GOT3 (cell line): Measurements from ENCODE around the gene FTO.

Experiments used
- DNase-seq: peaks from one replicate; lab custom pipeline; 2025; ENCODE audit warnings: mixed read lengths; lab: John Stamatoyannopoulos, UW

The FTO gene

GRCh38 chr16:54086791-54087190 is 382.8 kb downstream of the FTO start:
- DNase-seq: no peak

GRCh38 chr16:54090602-54091001 is 386.6 kb downstream of the FTO start:
- no peak for DNase-seq

DNA sequence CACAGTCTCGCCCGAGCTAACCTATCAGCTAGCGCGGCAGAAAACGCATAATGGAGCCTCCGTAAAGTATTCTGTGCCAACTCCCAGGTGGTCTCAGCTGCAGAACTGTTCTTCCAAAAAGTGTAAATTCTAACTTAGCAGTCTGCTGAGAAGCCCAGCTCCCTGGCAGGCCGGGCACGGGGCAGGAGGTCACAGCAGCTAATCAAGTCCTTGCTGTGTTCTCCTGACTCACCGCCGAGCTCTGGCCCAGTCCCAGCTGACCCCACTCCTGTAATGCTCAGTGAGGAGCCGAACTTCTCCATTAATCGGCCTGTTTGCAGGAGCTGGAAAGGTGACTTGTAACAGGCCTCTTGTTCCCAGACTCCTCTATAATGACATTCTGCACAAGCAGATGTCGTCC is 389.3 kb downstream of the FTO start:
- DNase-seq: no peak

- no peak for DNase-seq
Observed at GRCh38 chr16:54094641-54095040, 390.7 kb downstream of the FTO start.

GRCh38 chr16:54096607-54097006 is 392.7 kb downstream of the FTO start:
- no peak for DNase-seq

GRCh38 chr16:54097774-54098173 is 393.8 kb downstream of the FTO start:
- no peak for DNase-seq

DNA sequence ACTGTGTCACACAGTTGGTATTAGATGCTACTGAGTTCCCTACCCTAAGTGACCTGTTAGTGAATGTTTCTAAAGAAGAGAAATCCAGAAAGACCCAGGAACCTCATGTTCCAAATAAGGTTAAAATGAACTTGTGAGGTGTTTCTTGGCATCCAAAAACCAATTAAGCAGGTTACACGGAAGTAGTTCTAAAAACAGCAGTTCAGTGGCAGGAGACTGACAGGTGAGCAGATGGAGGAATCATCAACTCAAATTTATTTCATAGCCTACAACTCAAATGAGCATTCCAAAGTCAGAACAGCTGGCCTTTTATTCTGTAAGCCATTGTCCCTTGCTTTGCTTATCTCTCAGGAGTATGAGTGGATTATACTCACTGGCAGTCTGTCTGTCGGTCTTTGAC is 394.3 kb downstream of the FTO start:
- DNase-seq: no peak

- DNase-seq: no peak
Observed at GRCh38 chr16:54099627-54100026, 395.7 kb downstream of the FTO start.

DNA sequence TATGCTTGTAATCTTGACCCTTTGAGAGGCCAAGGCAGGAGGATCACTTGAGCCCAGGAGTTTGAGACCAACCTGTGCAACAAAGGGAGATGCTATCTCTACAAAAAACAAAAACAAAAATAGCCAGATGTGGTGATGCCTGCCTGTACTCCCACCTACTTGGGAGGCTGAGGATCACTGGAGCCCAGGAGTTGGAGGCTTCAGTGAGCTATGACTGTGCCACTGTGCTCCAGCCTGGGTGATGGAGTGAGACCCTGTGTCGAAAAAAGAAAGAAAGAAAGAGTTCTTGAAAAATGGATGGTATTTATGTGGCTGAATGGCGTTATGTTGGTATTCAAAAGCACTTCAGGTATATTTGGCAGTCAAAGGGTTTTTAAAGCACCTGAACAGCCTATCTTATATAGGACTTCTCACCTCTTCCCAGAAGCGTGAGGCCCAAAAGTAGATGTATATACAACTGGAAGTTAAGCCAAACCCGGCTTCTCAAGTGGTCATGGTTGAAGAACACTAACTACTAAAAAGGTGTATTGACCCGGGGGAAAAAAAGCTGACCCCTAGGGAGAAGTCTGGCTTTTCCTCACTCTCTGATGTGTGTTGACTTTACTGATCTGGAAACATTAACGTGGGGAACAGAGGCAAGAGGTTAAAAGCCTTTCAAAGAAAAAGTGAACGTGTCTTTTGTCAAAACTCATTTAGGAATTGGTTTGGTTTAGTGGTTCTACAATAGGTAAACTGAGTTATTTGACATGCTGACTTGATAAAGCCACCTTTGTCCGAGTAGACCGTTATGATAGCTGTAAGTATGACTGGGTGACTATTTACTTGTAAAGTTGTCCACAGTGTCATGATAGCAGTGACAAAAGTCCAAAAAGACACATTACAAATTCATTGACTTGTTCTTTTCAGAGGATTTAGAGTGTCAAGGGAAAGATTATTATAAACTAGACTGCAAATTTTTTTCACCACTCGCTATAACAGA is 399.2 kb downstream of the FTO start:
- DNase-seq: no peak

DNA sequence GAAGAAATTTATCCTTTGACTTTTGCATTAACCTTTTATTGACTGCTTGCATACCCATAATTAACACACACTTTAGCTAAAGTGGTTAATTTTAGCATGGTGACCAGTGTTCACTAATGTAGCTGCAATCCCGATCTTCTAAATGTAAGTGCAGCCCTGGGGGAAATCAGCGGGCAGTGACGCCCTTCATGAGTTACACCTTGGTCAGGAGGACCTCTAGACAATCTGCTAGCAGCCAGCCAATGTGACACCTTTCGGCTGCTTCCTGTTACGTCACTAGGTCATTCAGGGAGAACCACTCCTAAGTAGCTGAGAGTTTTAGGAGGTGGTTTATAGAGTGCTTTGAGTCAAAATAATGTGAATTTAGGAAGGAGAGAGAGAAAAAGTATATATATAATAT is 402.1 kb downstream of the FTO start:
- DNase-seq: no peak

DNA sequence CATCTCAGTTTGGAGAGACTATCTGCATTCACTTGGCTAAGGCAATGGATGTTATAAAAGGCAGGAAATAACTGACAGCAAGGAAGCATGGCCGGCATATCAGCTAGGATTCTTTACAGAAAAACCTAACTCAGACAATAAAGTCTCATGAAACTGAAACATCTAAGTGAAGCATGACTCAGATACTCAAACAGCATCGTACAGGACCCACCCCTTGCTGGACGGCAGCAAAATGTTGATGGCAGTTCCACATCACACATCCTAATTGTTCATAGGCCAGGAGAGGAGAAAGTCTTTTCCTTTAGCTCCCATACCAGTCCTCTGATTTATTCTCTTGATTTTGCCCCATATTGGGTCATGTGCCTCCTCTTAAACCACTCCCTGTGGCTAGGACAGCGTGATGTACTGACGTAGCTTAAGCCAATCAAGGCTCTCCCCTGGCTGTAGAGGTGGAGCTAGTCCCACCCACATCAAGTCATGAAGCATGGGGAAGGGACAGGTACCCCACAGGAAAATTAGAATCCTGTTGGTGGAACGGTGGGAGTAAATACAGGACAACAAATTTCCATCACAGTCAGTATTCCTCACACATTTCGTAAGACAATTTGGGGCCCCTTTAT is 403.7 kb downstream of the FTO start:
- DNase-seq: no peak

DNA sequence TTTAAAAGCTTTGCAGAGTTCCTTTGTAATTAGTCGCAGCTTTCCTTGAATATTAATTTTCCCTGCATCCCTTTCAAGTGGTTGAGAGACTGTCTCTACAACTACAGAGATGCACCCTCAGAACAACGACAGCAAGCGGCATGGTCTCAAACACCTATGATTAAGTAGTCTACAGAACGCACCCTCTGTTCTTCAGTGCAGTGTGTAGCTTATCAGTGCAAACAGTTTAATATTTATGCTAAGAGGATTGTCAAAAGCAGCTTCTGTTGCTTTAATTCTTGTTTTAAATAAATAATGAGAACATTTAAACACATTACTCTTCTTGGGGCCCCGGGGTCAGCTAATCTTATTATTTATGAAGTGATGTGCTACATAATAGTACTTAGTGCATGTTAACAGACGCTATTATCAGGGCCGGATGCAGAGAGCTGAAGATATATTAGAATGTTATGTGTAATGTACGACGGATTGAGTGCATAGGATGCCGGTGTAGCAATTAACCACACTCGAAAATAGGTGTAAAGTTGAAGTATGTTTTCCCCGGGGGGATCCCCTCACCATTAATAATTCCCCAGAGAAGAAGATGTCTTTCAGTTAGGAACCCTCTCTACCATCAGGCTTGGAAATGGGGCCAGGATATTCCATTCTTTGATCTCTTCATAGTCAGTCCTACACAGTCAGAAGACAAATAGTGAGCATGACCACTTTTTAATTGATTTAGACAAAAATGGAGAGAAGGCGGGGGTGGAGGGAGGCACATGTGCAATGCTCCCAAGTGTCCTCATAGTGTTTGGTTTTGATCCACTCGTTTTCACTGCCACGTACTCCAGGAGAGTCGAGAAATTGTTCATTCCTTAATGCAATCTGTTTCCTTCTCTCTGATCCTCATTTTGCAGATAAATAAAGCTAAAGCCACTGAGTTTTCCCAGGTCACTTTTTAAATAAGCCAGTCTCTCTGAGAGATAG is 406.3 kb downstream of the FTO start:
- DNase-seq: no peak

DNA sequence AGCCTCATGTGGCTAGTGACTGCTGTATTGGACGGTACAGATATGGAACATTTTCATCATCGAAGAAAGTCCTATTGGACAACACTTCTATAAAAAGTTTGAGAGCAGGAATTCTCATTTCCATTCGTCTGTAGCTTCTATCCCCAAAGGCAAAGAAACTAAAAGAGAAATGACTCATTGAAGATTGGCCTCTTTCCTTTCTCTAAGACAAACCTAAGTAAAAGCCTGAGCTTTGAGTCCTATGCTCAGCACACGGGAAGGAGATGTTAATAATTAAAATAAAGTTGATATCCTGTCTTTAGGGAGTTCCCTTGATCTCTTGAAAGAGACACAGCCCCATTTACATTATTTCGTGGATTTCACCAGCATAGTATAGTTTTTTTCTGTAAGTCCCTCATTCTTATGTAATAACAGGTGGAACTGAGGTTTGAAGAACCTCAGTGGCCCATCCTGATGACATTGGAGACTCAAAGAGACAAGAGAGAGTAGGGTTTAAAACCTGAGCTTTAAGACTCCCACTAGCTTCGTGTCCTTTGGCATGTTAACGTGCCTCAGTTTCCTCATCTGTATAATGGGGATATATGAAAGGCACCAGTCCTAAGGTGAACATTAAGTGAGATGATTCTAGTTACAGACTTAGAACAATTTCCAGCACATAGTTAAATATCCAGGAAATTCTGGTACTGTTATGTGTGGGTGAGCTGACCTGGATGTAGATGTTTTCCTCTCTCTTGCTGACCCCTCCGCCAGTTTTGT is 408.7 kb downstream of the FTO start:
- no peak for DNase-seq

- no peak for DNase-seq
Observed at GRCh38 chr16:54115558-54115957, 411.6 kb downstream of the FTO start.

DNA sequence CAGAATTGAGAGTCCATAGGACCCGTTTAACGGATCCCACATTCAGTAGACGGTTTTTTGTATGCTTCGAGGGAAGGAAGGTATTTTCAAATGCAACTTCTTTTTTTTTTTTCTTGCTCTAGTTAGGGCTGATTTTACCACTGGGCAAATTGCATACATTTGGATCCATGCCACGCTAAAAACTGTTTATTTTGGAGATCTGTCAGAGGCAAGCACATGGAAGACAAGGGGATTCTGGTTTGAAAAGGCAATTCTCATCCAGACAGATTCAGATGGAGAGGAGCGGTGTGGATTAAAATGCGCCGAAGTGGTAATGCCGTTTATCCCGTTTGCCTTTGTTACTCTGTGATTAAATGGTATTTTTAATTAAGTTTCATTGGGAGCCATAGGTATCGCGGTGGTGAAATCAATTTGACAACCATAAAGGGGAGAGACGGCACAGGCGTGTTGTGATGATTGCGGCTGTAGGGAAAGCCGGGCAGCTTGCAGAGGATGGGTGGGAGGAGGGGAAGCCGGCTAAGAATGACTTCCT is 412.2 kb downstream of the FTO start:
- DNase-seq: no peak

DNA sequence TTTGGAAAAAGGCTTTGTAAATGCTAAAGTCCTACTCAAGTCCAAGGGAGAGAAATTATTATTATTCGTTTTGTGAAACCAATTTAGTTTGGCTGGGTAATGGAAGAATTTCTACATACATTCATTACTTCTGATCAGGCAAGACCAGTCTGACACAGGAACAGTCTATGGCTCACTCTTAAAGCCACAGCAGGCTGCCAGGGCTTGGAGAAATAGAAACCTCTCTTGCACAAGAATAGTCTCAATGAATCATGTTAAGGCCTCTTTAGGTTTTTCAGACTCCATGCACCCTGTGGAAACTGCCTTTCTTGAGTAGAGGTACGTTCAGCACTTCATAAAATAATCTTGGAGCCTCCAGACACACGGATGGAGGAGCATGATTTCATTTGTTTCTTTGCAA is 414.9 kb downstream of the FTO start:
- no peak for DNase-seq

DNA sequence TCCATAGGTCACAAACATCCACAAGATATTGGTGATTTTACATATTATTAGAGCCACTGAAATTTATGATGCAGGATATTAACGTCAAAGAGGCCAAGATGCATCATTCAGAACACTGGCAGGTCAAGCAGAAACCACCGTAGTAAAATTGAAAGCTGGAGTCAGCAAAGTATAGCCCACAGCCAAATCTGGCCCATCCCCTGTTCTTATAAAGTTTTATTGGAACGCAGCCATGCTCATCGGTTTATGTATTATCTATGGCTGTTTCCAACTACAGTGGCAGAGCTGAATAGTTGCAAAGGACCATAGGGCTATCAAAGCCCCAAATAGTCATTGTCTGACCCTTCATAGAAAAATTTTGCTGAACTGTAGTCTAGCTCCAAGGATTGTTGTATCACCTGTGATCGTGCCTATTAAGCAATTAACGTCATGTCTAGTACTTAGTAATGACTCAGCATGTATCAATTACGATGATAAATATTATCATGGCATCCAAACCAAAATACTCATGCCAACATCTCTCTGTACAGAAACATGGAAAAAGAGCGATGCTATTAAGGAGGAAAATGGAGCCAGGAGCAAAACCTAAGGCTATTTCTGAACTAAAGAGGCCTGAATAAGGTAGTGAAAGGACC is 417.0 kb downstream of the FTO start:
- DNase-seq: no peak

DNA sequence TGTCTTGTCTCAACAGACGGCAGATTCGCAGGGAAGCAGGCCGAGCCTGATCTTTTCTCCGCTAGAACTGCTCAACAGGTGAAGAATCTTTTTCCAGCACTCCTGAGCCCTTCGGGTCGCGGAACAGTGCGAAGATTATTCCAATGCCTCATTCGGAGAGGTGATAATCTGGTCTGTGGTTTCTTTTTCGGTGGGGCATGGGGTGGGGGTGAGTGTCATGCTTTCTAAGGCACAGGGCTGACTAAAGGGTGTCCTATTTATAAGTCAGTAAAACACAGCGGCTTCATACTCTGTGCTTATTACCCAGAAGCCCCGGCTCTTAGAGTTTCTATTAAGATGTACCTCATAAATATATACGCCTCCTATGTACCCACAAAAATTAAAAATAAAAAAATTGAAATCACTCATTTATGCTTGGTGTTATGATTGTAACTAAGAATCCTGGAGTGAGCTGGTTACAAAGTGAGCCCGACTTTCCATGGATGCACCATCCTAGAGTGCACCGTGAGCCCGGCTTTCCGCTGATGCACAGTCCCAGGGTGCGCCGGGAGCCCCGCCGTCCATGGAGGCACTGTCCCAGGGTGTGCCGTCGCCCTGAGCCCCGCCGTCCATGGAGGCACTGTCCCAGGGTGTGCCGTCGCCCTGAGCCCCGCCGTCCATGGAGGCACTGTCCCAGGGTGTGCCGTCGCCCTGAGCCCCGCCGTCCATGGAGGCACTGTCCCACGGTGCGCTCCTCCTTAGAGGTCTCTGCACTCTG is 417.8 kb downstream of the FTO start:
- DNase-seq: no peak

DNA sequence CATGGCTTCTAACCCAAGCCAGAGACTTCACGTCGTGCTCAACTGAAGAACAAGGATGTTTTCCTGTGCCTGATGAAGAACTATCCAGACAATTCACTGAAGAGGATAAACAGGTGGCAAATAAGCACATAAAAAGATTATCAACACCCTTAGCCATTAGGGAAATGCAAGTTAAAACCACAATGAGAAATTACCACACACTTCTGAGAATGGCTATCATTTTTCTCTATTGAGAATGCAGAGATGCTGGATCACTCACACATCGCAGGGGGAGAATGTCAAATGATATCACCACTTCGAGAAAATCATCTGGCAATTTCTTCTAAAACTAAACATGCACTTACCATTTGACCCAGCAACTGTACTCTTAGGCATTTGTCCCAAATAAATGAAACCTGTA is 419.8 kb downstream of the FTO start:
- no peak for DNase-seq
